Measurements from ENCODE around the gene CCDC174.

DNA sequence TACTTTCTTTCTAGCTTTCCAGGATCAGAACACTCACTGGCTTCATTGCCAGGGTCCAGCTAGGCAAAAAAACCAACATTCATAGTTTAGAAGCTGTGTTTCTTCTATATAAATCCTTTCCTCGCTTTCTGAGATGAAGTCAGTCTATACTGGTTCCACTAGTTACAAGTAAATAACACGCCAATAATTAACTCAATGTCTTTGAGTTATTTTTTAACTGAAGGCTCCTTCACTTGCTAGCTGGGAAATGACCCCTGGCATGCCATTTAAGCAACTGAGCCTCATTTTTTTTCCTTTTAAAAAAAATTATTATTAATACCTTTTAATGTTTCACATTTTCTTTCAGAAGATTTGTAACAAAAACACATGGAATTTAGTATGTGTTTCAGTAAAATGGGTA is 2.1 kb upstream of the CCDC174 start:
- TF ChIP-seq TAF1 (conservative IDR thresholded peaks at IDR 0.05) (no peak), JUND (IDR thresholded peaks at IDR 0.05) (no peak), RAD21 (IDR thresholded peaks at IDR 0.05) (no peak), SP1 (IDR thresholded peaks at IDR 0.05) (no peak)
- TF ChIP-seq, protein P1, sequence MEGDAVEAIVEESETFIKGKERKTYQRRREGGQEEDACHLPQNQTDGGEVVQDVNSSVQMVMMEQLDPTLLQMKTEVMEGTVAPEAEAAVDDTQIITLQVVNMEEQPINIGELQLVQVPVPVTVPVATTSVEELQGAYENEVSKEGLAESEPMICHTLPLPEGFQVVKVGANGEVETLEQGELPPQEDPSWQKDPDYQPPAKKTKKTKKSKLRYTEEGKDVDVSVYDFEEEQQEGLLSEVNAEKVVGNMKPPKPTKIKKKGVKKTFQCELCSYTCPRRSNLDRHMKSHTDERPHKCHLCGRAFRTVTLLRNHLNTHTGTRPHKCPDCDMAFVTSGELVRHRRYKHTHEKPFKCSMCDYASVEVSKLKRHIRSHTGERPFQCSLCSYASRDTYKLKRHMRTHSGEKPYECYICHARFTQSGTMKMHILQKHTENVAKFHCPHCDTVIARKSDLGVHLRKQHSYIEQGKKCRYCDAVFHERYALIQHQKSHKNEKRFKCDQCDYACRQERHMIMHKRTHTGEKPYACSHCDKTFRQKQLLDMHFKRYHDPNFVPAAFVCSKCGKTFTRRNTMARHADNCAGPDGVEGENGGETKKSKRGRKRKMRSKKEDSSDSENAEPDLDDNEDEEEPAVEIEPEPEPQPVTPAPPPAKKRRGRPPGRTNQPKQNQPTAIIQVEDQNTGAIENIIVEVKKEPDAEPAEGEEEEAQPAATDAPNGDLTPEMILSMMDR (IDR thresholded peaks at IDR 0.05; ENCODE audit: low read depth, low read length, missing input control), result no peak
- TF ChIP-seq, protein P2, sequence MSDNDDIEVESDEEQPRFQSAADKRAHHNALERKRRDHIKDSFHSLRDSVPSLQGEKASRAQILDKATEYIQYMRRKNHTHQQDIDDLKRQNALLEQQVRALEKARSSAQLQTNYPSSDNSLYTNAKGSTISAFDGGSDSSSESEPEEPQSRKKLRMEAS (IDR thresholded peaks at IDR 0.05), result no peak
- TF ChIP-seq, protein P3, sequence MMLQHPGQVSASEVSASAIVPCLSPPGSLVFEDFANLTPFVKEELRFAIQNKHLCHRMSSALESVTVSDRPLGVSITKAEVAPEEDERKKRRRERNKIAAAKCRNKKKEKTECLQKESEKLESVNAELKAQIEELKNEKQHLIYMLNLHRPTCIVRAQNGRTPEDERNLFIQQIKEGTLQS (IDR thresholded peaks at IDR 0.05), result no peak
- TF ChIP-seq, protein P4, sequence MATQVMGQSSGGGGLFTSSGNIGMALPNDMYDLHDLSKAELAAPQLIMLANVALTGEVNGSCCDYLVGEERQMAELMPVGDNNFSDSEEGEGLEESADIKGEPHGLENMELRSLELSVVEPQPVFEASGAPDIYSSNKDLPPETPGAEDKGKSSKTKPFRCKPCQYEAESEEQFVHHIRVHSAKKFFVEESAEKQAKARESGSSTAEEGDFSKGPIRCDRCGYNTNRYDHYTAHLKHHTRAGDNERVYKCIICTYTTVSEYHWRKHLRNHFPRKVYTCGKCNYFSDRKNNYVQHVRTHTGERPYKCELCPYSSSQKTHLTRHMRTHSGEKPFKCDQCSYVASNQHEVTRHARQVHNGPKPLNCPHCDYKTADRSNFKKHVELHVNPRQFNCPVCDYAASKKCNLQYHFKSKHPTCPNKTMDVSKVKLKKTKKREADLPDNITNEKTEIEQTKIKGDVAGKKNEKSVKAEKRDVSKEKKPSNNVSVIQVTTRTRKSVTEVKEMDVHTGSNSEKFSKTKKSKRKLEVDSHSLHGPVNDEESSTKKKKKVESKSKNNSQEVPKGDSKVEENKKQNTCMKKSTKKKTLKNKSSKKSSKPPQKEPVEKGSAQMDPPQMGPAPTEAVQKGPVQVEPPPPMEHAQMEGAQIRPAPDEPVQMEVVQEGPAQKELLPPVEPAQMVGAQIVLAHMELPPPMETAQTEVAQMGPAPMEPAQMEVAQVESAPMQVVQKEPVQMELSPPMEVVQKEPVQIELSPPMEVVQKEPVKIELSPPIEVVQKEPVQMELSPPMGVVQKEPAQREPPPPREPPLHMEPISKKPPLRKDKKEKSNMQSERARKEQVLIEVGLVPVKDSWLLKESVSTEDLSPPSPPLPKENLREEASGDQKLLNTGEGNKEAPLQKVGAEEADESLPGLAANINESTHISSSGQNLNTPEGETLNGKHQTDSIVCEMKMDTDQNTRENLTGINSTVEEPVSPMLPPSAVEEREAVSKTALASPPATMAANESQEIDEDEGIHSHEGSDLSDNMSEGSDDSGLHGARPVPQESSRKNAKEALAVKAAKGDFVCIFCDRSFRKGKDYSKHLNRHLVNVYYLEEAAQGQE (IDR thresholded peaks at IDR 0.05), result no peak
- TF ChIP-seq, protein P5, sequence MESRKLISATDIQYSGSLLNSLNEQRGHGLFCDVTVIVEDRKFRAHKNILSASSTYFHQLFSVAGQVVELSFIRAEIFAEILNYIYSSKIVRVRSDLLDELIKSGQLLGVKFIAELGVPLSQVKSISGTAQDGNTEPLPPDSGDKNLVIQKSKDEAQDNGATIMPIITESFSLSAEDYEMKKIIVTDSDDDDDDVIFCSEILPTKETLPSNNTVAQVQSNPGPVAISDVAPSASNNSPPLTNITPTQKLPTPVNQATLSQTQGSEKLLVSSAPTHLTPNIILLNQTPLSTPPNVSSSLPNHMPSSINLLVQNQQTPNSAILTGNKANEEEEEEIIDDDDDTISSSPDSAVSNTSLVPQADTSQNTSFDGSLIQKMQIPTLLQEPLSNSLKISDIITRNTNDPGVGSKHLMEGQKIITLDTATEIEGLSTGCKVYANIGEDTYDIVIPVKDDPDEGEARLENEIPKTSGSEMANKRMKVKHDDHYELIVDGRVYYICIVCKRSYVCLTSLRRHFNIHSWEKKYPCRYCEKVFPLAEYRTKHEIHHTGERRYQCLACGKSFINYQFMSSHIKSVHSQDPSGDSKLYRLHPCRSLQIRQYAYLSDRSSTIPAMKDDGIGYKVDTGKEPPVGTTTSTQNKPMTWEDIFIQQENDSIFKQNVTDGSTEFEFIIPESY (IDR thresholded peaks at IDR 0.05), result no peak

All from liver (tissue), 3 donors.